Esophagus squamous epithelium (tissue), 5 donors: ENCODE measurements around the gene HYAL3. TPM values are rescaled to one million over a fixed set of nuclear protein-coding genes. Genes with fewer than 3 reads are reported as not detected.

Experiments used
- DNase-seq: peaks from one replicate; lab custom pipeline; 2025; lab: John Stamatoyannopoulos, UW
- H3K27ac ChIP-seq, 4 donors: fragments of 200-600 bp; sonication (generic); one replicate each; pipeline ENCODE4 v1.5.1; 2016 to 2019; ENCODE audit warnings: mild to moderate bottlenecking in 1 of 4
- H3K27me3 ChIP-seq, 4 donors: fragments of 200-600 bp; sonication (generic); 1 replicate in 3 of 4; 2 replicates in 1 of 4; pipeline versions ENCODE4 v1.5.1 to v1.6.0; 2017 to 2021; ENCODE audit warnings: antibody characterized with exemption in 1 of 4
- H3K36me3 ChIP-seq, 3 donors: fragments of 200-600 bp; sonication (generic); one replicate each; pipeline ENCODE4 v1.5.1; 2016 to 2019
- H3K4me1 ChIP-seq, 3 donors: fragments of 200-600 bp; sonication (generic); one replicate each; pipeline ENCODE4 v1.5.1; 2017 to 2019
- H3K4me3 ChIP-seq, 4 donors: fragments of 200-600 bp; sonication (generic); 1 replicate in 3 of 4; 2 replicates in 1 of 4; pipeline ENCODE4 v1.5.1; 2016 to 2019; ENCODE audit warnings: mild to moderate bottlenecking in 2 of 4, moderate library complexity in 1 of 4
- H3K9me3 ChIP-seq, 3 donors: fragments of 200-600 bp; sonication (generic); one replicate each; pipeline ENCODE4 v1.5.1; 2016 to 2019
- POLR2A ChIP-seq, 4 donors: fragments of 450-650 bp; IDR thresholded peaks; one replicate each; pipeline ENCODE4 v1.6.1; 2017; ENCODE audit warnings: antibody characterized with exemption in 4 of 4, mild to moderate bottlenecking in 4 of 4, moderate library complexity in 3 of 4
- WGBS, 2 donors: methylation state at CpG; one replicate each; pipeline ENCODE4 v1.1.5; 2018; 5-methylcytosine and 5-hydroxymethylcytosine counted together
- intact Hi-C: fragments of 100-400 bp; cut with DNase I; formaldehyde crosslinking; loops from one replicate; pipeline ENCODE4 v1.15.0; 2022
- total RNA-seq, 4 donors: library from RNA; depleted of rRNA; stranded (reverse); fragments of >200 nt; gene quantifications; one replicate each; pipeline ENCODE4 v1.1.0, GENCODE V29; 2016
- TF ChIP-seq, protein P1 (sequence below), 6 experiments: fragments of 450-650 bp in 4 of 6; fragments of 200-600 bp in 2 of 6; sonication (generic) in 2 of 6; IDR thresholded peaks; one replicate each; pipeline ENCODE4 v1.5.1; 2016 to 2019; ENCODE audit warnings: antibody characterized with exemption in 6 of 6, mild to moderate bottlenecking in 4 of 6, moderate library complexity in 4 of 6
- donor health status: DM: yes; HTN: yes; CAD: no.

HYAL3 gene
- total RNA-seq, 4 donors from 2014 or later = 5.3 to 7.9 (median 5.8) TPM

GRCh38 chr3:50268703-50269451 is 30.3 kb downstream of the HYAL3 start, which contains the start of gene SEMA3B:
Gene SEMA3B (plus strand): TSS chr3:50269147. CDS start chr3:50269241, 94 bp downstream.
- Histone ChIP-seq H3K4me3 (peak within 1 kb of the TSS in 3 of 4 donors; percentile 38 to 59 (median 39)), H3K27me3 (peaks cover 0 to 7% (median 2%) of the 10 kb centered on the region in 4 donors), H3K9me3 (no peaks in the 10 kb centered on the region), H3K36me3 (no peaks in the 10 kb centered on the region), H3K4me1 (peaks cover 22 to 95% (median 69%) of the 10 kb centered on the region in 3 donors), H3K27ac (peak within 1 kb of the TSS; percentile 67 to 90 (median 88))
- 6% methylated on average over 6 of the region's 21 CpGs; no CpG with 5 or more reads in 1 of the 2 donors for WGBS, 2 donors
- no peak for DNase-seq
- TF ChIP-seq, protein P1, sequence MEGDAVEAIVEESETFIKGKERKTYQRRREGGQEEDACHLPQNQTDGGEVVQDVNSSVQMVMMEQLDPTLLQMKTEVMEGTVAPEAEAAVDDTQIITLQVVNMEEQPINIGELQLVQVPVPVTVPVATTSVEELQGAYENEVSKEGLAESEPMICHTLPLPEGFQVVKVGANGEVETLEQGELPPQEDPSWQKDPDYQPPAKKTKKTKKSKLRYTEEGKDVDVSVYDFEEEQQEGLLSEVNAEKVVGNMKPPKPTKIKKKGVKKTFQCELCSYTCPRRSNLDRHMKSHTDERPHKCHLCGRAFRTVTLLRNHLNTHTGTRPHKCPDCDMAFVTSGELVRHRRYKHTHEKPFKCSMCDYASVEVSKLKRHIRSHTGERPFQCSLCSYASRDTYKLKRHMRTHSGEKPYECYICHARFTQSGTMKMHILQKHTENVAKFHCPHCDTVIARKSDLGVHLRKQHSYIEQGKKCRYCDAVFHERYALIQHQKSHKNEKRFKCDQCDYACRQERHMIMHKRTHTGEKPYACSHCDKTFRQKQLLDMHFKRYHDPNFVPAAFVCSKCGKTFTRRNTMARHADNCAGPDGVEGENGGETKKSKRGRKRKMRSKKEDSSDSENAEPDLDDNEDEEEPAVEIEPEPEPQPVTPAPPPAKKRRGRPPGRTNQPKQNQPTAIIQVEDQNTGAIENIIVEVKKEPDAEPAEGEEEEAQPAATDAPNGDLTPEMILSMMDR (IDR thresholded peaks at IDR 0.05) = no peak
- peak in 1 of 4 donors; percentile 23 for TF ChIP-seq POLR2A (IDR thresholded peaks at IDR 0.05)
- intact Hi-C loops = no loop called here

DNA sequence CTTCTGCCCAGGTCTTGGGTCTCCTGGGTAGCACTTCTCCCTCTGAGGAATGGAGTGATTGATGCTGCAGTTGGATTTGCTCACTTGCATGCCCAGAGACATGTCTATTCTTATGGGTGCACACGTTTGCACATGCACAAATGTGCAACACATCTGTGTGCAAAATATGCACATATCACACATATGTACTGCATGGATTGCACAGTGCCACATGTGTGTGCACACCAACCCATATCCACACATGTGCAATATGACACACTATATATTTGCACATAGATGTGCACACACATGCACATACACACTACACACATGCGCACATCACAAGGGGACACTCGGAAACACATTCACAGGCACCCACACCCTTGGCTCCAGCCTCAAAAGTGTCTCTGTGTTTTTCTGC is 30.9 kb downstream of the HYAL3 start:
- H3K4me1 ChIP-seq = peaks cover 18 to 95% (median 64%) of the 10 kb centered on the region in 3 donors
- no peak for DNase-seq
- H3K4me3 ChIP-seq = peak overlapping the region in 3 of 4 donors; percentile 38 to 59 (median 39)
- intact Hi-C loops = no loop called here
- peak overlapping the region; percentile 67 to 90 (median 88) for H3K27ac ChIP-seq
- TF ChIP-seq, protein P1 (IDR thresholded peaks at IDR 0.05) = no peak
- no peak for TF ChIP-seq POLR2A (IDR thresholded peaks at IDR 0.05)
- no peaks in the 10 kb centered on the region for H3K36me3 ChIP-seq
- H3K27me3 ChIP-seq = peaks cover 0 to 1% (median 0%) of the 10 kb centered on the region in 4 donors
- 3 to 44% methylated on average over 2 to 3 of the region's 3 CpGs for WGBS, 2 donors
- H3K9me3 ChIP-seq = no peaks in the 10 kb centered on the region

DNA sequence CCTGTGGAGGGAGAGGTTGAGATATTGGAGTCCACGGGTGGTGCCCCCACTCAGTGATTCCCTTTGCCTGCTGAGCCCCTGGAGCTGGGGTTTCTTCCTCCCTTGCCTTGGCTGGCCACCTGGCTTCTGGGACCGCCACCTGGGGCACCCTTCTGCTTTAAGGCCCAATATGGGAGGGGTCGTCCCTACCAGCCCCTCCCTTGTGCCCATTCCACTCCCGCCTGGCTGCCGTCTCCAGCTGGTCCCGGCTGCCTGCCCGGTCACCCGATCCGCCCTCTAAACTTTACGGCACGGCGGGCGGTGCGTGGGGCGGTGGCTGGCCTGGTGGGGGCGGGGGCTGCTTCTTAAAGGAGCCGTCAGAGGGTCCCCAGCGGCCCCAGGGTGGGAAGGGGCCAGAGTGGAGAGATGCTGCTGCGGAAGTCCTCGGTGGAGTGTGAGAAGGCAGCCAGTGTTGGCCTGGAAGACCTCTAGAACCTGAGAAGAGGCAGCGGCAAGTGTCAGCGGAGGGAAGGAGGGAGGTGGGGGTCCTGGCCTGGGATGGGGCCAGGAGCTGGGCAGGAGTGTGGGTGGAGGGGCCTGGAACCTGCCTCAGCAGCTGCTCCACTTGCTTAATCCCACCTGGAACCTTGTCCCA is 31.8 kb downstream of the HYAL3 start:
- no peak for DNase-seq
- Histone ChIP-seq H3K36me3 (no peaks in the 10 kb centered on the region), H3K4me3 (peak overlapping the region; percentile 19 to 59 (median 38)), H3K9me3 (no peaks in the 10 kb centered on the region), H3K27me3 (no peaks in the 10 kb centered on the region), H3K27ac (peak overlapping the region; percentile 67 to 90 (median 88)), H3K4me1 (peaks cover 11 to 86% (median 56%) of the 10 kb centered on the region in 3 donors)
- TF ChIP-seq, protein P1 (IDR thresholded peaks at IDR 0.05) = no peak
- TF ChIP-seq POLR2A (IDR thresholded peaks at IDR 0.05) = peak in 2 of 4 donors; percentile 51 to 58
- intact Hi-C loops = no loop called here
- WGBS, 2 donors = 24 to 28% methylated on average over 3 to 7 of the region's 22 CpGs

GRCh38 chr3:50266836-50267235 is 32.4 kb downstream of the HYAL3 start:
- DNase-seq = no peak
- Histone ChIP-seq H3K36me3 (no peaks in the 10 kb centered on the region), H3K27me3 (no peaks in the 10 kb centered on the region), H3K27ac (peak overlapping the region; percentile 67 to 90 (median 88)), H3K4me1 (peaks cover 11 to 83% (median 56%) of the 10 kb centered on the region in 3 donors), H3K9me3 (no peaks in the 10 kb centered on the region), H3K4me3 (peak overlapping the region; percentile 19 to 59 (median 38))
- TF ChIP-seq, protein P1 (IDR thresholded peaks at IDR 0.05) = no peak
- no peak for TF ChIP-seq POLR2A (IDR thresholded peaks at IDR 0.05)
- 60% methylated on average over 4 of the region's 7 CpGs; no CpG with 5 or more reads in 1 of the 2 donors for WGBS, 2 donors
- intact Hi-C loops = no loop called here
